DMS53 treated with DMSO at 0.1 percent for 48 hours (cell line): ENCODE measurements around the gene TAC4.

Experiments
- DNase-seq: peaks from one replicate; lab custom pipeline; 2025; ENCODE audit not compliant: unreplicated experiment; lab: John Stamatoyannopoulos, UW

TAC4 gene

GRCh38 chr17:49848019-49848473 lies at the start of gene TAC4:
Gene TAC4 (minus strand): TSS chr17:49848069. CDS start chr17:49848017, 52 bp downstream.
- DNase-seq, result no peak

- DNase-seq, result no peak
Observed at GRCh38 chr17:49896860-49897259, 49.0 kb upstream of the TAC4 start.

DNA sequence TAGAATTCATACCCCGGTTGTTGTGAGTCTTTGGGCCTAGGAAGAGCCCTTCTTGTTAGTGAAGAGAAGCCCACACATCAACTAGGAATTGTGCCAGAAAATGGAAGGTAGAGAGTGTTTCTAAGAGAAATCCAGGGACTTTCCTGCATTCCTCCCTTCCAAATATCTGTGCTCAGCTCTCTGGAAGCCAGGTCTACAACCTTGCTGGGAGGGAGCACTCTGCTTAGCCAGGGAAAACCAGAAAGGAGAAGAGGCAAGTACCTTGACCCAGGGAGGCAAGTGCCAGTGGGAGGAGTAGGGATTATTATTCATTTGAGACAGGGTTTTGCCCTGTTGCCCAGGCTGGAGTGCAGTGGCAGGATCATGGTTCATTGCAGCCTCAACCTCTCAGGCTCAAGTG lies 48.4 kb upstream of the TAC4 start:
- no peak for DNase-seq

- no peak for DNase-seq
Observed at GRCh38 chr17:49895812-49896211, 47.9 kb upstream of the TAC4 start.

- DNase-seq, result no peak
Observed at GRCh38 chr17:49894761-49895160, 46.9 kb upstream of the TAC4 start.

- no peak for DNase-seq
Observed at GRCh38 chr17:49891694-49892389, 44.0 kb upstream of the TAC4 start.

- no peak for DNase-seq
Observed at GRCh38 chr17:49891271-49891670, 43.4 kb upstream of the TAC4 start.

- no peak for DNase-seq
Observed at GRCh38 chr17:49890852-49891251, 43.0 kb upstream of the TAC4 start.

GRCh38 chr17:49890077-49890821 lies 42.4 kb upstream of the TAC4 start:
- DNase-seq, result no peak

- no peak for DNase-seq
Observed at GRCh38 chr17:49889500-49889899, 41.6 kb upstream of the TAC4 start.

DNA sequence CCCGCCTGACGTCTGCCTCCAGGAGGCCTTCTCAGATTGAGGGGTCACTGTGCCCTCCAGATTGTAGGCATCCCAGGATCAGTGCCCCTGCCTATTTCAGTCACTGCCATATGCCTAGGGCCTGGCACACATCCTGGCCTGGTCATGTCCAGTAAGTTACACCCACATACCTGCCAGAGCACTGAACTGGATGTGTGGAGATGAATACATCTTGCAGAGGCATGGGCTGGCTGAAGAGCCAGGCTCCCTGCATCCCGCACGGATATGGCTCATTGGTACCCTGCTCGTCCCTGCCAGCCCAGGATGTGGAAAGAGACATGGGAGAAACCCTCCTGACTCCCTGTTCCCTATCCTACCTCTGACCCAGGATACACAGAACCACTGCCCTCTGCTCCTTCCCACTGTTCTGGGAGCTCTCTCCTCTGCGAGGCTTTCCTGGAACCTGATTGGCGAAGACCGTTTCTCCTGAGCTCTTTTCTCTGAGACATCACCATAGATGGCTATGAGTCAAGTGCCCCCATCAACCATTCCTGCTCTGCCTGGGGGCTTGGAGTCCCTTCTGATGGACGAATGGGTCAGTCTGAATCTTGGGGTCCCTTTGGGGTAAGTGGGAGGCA lies 40.0 kb upstream of the TAC4 start:
- DNase-seq, result no peak

DNA sequence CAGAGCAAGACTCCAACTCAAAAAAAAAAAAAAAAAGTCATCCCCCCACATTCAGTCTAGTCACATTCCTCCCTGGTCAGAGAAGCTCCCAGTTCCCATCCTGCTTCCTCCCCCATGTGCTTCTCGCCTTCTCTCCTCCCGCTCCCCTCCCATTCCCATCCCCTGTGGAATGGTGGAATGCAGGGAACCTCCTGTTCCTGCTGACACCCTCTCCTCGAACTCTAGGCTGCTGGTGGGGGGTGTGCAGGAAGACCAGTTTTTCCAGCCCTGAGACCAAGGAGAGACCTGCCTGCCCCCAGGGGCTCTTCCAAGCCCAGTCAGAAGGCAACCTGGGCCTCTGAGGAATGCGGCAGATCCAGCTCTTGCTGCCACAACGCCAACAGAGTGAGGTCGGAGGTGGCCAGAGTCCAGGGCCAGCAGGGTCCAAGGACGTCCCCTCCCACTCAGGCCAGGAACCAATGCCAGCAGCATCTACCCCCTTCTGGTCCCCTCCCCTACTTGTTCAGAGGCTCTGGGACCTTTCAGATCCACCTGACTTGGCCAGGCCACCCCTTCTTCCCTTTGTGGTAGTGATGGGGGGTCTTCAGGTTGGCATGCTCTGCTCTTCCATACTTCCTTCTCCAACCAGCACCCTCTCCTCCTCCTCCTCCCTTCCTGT lies 39.3 kb upstream of the TAC4 start:
- no peak for DNase-seq

- DNase-seq, result no peak
Observed at GRCh38 chr17:49886036-49886435, 38.2 kb upstream of the TAC4 start.

DNA sequence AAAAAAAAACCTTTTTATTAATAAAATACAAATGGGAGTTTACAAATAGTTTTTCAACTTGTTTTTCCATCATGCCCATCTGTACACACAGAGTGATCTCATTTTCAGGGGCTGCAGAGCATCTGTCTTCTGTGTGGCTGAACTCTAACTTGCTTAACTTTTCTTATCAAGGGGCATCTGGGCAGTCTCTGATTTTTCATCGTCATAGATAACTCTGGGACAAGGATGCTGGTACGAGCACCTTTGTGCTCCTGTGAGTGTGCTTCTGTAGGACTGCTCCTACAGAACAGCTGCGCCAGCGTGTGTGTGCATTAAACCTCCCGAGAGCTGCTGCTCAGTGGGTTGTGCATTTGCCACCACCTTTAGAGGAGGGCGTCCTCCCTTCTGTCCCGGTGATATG lies 34.6 kb upstream of the TAC4 start:
- DNase-seq, result no peak

DNA sequence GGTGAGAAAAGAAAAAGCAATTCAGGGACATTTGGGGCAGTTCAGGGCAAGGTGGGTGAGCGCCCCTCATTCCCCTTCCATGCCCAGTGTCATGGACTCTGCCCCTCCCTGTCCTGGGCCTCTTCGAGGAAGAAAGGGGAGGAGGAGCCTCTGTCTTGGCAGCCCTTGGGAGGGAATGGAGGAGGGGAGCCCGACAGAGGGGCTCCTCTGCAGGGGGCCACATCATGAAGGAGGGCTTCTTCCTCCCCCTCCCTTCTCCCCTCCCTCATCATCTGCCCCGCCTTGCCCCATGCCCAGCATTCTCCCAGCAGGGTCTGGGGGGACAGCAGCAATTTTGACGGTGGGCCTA lies 33.2 kb upstream of the TAC4 start:
- DNase-seq, result no peak

GRCh38 chr17:49880291-49881053 lies 32.6 kb upstream of the TAC4 start:
- DNase-seq, result peak; percentile 82

- DNase-seq, result no peak
Observed at GRCh38 chr17:49878931-49879904, 31.3 kb upstream of the TAC4 start.

- no peak for DNase-seq
Observed at GRCh38 chr17:49875685-49876084, 27.8 kb upstream of the TAC4 start.

GRCh38 chr17:49874911-49875310 lies 27.0 kb upstream of the TAC4 start:
- DNase-seq, result no peak

- DNase-seq, result no peak
Observed at GRCh38 chr17:49873926-49874325, 26.1 kb upstream of the TAC4 start.
